HG03469 (cell line): ENCODE data around the gene ALOXE3.

Experiments used
- ATAC-seq: cut with Tn5 transposase; IDR thresholded peaks from one replicate; pipeline ENCODE4 v1.9.1; 2021; ENCODE audit warnings: mild to moderate bottlenecking, moderate library complexity, moderate number of reproducible peaks; ENCODE audit not compliant: unreplicated experiment

ALOXE3 gene

DNA sequence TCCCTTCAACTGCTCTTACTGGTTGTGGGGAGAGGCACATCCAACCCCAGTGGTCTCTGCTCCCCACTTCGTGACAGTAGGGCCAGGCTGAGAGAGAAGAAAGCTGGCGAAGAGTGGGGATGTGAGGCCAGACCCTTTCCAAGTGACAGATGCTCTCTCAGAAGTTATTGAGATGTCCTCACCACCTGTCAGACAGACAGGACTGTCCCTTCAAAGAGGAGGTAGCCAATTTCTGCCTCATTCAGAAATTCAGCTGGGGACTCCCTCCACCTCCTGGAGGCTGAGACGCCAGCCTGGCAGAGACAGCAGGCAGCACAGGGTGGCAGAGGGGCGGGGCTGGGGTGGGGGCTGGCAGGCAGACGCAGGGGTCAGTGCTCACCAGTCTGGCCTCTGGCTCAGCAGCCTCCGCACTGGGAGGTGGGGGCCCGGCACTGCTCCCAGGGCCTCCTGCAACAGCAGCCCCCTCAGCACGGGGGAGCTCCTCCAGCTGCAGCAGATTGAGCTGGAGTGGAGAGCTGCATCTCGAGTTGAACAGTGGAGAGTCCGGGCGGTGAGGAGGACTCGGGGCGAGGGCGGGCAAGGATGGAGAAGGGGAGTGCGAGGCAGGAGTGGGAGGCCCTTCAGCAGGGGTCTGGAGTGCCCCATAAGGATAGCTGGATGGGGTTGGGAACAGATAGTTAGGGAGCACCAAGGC lies 24.7 kb upstream of the ALOXE3 start:
- no peak for ATAC-seq

DNA sequence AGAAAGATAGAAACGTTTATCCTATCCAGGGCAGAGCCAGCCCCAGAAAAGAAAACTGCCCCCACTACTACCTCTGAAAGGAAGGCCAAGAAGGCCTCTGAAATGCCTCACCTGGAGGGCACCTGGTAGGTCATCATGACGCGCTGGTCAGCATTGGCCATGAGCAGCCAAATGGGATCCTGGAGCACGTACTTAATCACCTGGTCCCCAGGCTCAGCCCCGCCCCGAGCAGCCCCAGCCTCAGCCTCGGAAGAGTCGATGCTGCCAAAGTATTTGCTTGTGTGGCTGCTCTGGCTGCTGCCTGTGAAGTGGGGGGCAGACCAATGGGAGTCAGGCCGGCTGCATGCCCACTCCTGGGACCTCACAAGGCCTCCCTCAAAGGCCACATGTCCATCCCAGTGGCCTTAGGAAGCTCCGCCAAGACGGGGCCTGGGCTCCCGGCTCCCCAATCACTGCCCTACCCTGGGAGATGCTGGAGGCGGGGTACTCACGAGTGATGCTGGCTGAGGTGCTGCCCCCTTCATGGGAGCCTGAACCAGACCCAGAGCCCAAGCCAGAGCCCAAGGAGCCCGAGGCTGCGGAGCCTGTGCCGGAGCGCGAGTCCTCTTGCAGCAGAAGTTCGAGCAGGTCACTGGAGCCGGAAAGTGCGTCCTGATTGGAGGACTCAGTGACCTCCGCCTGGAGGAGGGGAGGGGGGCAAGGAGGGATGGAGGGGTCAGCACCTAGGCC lies 24.0 kb upstream of the ALOXE3 start:
- ATAC-seq: no peak

DNA sequence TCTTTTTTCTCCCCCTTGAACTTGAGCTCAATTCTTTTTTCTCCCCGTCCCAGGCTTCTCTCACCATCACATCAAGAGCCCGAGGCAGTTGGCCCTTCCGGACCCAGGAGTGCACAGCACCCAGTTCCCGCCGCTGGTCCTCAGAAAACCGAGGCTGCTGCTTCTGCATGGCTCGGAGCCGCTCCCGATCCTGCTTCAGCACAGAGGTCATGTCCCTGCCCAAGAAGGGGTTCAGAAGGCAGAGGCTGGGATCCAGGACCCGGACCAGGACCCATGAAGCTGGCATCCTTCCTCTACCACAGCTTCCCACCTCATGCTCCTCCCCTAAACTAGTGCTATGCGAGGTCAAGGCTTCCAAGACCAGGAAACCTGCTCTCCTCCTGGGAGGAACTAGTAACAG lies 23.4 kb upstream of the ALOXE3 start:
- no peak for ATAC-seq

DNA sequence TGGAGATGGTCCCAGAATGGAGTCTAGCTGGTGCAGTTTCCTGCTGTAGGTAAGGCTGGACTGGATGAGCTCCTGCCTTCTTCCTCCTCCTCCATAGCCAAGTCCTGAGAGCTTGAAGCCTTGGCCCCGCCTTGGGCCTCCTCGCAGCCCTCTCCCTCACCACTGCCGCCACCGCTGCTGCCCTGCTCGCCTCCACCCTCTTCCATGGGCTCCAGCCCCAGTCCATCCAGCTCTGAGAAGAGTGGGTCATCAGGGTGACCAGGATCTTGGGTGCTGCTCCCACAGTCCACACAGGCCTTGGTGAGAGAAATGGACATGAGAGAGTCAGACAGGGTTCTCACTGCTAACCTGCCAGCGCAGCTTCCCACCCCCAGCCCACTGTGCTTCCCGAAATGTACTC lies 22.7 kb upstream of the ALOXE3 start:
- no peak for ATAC-seq

DNA sequence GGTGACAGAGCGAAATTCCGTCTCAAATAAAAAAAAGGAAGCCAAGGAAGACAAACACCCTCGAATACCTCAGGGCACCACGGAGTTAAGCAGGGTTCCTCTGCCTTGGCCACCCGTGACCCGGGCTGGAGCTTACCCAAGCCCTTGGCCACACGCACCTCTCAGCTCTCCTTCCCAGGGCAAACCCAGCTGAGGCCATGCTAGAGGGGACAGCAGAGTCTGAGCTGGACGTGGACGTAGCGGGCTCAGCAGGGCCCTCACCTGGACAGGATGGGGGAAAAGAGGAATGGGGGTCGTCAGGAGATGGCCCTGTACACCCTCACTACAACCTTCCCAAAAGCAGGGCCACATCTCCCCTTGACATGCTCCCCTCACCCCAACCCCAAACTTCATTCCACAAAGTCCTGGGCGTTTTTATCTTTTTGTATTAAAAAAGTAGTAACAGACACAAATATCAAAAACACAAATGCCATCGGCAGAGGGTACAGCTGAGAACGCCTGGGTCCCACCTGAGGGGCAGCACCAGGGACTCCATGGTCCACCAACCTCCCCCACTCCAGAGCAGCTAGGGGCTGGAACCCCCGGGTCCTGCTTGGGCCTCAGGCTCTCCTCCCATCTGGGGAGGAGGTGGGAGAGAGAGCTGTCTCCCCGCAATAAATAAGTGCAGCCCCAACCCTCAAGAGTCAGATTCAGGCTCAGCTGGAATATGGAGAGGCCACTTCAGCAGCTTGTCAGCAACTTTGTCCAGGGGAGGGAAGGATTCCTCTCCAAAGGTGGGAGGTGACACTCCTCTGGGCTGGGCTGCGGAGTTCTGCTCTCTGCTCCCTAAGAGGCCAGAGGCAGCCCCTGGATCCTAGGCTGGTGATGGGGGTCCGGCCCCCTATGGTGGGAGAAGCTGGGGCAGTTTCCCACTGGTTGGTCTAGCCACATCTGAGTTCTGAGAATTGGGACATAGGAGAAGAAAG lies 22.0 kb upstream of the ALOXE3 start:
- no peak for ATAC-seq

DNA sequence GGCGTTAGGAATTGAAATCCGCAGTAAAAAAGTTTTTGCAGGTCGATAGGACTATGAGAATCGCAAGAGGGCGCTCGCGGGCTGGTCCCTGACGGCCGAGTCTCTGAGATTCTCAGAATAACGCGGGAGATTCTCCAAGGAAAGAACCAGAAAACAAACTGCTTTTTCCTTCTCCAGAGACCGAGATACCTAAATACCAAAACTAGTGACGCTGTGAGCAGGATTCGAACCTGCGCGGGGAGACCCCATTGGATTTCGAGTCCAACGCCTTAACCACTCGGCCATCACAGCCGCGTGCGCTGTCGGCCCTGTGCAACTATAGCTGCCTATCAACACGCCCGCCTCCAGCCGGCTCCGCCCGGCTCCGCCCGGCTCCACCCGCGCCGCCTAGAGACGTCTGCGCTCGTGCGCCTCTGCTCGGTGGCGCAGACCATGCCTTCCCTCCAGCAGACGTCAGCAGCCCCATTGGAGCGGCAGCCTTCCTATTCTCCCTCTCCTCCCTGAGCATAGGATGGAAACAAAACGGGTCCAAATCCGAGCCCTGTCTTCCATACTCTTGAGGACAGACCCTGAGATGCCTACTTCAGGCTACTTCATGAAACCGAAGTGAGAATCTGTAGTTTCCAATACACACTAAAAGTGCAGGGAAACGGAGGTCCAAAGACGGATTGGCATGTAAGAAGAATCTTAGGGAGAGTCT lies 20.5 kb upstream of the ALOXE3 start:
- peak; percentile 46 for ATAC-seq

DNA sequence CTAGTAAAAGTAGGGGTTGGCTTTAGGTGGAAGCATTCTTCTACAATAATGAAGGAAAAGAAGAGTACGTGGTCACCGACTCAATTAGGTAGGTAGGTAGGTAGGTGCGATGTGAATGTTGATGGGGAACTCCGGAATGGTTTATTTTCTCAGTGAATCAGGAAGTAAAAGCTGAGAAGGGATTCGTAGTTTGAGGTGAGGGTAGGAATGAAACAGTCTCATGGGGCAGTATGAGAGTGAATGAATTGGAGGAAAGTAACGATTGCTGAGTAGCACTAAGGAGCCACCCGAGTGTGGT lies 20.0 kb upstream of the ALOXE3 start:
- no peak for ATAC-seq

DNA sequence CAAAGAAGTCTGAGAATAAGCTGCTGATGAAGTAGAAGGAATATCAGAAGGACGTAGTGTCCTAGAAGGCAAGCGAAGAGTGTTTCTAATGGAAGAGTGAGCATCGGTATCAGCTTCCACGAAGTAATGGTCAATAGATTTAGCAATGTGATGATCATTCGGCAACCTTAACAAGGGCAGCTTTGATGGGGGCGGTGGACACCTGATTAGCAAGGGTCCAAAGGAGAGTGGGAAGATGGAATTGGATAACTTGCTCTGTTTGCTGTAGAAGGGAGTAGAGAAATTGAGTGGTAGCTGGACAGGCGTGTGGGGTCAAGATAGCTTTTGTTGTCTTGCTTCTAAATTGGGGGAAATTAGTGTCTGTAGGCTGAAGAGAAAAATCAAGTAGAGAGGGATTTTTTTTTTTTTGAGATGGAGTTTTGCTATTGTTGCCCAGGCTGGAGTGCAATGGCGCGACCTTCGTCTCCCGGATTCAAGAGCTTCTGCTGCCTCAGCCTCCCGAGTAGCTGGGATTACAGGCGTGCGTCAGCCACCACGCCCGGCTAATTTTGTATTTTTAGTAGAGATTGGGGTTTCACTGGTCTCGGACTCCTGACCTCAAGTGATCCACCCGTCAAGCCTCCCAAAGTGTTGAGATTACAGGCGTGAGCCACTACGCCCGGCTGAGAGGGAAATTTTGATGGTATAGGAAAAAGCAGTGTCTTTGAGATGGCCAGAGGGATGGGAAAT lies 19.5 kb upstream of the ALOXE3 start:
- no peak for ATAC-seq

DNA sequence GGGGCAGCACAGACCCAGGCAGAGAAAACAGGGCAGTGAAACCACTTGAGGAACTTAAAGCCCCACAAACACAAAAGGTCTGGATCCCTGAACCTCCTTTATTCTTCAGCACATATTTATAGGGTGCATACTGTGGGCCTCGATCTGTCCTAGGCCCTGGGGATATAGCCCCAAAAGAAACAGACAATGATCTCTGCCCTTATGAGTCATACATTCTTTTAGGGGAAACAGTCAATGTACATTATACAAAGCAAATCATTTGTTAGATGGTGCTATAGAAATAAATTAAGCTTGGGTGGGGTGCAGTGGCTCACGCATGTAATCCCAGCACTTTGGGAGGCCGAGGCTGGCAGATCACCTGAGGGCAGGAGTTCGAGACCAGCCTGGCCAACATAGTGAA lies 15.6 kb upstream of the ALOXE3 start:
- no peak for ATAC-seq

DNA sequence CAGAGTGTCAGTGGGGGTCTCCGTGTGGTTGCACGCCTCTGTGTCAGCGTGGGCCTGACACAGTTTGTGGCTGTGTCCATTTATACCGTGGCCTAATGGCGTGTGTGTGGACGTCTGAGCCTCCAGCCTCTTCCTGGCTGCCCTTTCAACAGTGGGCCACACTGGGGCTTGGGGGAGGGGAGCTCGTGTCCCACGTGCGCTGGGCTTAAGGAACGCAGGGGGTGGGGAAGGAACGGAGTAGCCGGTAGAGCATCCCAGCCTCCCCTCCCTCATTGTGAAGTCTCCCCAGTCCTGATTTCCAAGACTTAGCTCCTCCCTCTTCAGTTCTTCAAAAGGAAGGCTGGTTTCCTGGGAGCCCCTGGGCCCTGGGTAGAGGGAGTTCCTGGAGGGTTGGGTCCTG lies 15.1 kb upstream of the ALOXE3 start:
- no peak for ATAC-seq

DNA sequence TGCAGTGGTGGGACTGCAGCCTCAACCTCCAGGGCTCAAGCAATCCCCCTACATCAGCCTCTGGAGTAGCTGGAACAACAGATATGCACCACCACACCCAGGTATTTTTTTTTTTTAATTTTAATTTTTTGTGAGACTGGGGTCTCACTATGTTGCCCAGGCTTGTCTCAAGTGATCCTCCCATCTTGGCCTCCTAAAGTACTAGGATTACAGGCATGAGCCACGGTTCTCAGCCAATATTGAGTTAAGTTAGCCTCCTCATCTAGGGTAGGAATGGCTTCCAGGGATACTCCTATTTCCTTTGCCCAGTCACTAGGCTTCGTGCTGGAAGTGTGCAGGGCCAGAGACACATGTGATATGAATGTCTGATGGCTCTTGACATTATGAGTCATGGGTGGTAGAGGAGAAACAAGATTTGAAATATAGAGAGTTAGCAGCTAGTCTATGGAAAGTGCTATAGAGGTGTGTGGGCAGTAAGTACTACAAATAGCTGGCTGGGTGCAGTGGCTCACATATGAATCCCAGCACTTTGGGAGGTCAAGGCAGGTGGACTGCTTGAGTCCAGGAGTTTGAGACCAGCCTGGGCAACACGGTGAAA lies 13.6 kb upstream of the ALOXE3 start:
- ATAC-seq: no peak

DNA sequence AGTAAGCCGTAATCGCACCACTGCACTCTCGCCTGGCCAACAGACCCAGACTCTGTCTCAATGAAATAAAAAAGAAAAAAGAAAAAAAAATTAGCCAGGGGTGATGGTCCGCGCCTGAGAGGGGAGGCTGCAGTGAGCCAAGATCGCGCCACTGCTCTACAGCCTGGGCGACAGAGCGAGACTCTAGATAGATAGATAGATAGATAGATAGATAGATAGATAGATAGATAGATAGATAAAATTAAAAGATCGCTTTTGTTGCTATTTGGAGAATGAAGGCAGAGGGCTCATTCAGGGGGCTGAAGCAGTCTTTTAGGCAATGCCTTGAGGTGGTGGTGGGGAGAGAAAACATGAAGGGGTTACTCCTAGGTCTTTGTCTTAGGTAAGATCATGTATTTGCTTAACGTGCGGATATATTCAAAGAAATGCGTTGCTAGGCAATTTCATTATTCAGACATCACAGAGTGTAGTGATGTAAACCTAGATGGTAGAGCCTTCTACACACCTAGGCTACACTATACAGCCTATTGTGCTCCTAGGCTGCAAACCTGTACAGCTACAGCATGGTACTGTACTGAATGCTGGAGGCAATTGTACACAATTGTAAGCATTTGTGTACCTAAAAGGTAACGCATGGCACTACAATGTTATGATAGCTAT lies 9.9 kb upstream of the ALOXE3 start:
- ATAC-seq: no peak

DNA sequence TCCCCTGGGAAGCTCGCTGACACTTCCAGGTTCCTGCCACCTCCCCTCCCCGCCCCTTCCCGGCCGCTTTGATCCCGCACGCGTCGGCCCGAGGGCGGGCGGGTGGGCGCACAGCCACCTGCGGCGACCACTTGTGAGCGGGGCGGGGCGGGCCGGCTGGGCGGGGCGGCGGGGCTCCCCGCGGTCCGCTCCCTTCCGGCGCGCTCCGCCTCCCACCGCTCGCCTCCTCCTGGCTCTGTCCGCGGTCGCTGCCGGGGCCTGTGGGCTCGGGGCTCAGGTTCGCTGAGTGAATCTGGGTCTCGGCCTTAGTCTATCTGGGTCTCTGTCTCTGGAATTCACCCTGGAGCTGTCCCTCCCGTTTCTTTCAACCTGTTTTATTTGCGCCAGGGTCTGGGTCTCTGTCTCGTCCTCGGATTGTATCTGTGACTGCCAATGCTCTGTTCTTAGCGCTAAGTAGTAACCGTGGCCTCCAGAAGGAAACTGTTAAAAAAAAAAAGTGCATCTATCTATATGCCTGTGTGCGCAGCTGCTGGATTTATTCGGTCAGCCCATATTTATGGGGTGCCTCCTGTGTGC lies 8.3 kb upstream of the ALOXE3 start:
- no peak for ATAC-seq

DNA sequence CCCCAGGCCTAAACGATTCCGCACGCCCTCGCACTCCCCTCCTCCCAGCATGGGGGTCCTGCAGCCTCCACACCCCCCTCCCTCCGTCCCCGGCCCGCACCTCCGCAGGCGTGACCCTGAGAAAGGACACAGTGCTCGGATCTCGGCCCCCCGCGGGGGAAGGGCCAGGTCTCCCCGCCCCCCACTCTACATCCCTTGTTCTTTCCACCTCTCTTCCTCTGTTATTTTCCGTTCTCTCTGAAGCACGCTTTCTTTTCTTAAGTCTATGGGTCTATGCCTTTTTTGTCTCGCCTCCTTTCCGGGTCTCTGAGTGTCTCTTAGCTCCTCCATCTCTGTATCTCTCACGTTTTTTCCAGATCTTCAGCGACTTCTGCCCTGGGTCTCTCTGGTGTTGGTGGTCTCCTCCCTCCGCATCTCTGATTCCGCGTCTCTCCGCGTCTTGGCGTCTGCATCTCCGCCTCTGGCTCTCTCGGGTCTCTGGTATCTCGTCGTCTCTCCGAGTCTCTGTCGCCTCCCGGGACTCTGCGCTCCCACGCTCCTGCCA lies 7.7 kb upstream of the ALOXE3 start:
- ATAC-seq: no peak

DNA sequence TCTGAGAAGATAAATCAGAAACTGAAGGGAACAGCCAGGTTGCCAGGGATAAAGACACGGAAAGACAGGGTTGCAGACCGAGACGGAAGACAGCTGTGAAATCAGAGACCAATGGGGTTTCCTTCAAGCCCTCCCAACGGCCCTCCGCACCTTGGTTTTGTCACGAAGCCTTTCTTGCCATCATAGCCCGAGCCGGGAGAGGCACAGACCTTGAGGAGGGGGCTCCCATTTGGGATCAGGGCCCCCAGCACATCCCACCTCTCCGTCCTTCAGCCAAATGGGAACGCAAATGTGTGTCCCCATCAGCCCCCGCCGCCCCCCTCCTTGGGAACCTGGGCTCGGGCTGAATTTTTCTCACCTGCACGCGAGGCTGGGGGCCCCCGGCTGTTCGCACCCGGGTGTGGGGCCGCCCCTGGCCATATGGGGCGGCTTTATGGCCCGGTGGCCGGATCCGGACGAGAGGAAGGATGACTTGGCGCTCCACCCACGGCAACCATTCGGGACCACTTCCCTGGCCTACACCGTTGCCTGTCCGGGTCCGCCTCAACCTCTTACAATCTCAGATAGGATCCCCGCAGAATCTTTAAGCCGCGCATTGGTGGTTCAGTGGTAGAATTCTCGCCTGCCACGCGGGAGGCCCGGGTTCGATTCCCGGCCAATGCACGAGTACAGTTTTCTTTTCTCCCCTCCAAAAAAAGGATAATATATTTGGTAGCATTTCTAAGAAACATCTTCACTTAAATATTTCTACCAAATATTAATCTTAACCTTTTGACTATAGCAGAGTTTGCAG lies 7.0 kb upstream of the ALOXE3 start:
- ATAC-seq: no peak

DNA sequence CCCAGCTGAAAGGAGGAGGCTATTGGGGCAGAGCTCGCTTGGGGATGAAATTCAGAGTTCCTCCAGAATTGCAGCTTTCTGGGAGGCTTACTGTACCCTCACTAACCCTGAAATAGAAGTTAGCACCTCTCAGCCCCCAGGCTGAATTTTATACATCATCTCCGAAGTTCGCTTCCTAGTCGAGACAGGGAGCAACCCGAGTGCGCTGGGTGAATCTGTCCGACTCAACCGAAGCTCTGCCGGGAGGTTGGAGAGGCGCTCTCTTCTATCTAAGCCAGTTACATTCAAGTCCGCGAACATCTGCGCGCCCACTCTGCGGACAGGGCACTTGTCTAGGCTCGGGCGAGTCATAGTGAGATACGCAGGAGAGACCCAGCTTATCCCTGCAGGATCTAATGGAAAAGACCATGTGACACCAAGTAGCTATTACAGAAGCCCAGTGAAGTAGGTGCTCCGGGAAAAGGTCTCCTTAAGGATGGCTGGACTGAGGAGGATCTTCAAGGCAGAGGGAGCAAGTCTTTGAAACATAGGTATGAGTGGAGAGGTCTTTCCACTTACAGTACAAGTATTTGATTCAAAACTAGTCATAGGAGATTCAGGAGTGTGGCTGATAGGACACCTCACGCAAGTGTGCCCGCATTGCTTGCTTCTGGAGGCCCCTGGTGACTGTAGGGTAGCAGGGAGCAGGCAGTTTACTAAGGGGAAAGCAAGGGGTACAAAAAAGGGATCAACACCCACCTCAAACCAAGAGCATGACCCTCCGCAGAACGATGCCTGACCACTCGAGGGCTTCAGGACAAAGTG lies 6.2 kb upstream of the ALOXE3 start:
- no peak for ATAC-seq

DNA sequence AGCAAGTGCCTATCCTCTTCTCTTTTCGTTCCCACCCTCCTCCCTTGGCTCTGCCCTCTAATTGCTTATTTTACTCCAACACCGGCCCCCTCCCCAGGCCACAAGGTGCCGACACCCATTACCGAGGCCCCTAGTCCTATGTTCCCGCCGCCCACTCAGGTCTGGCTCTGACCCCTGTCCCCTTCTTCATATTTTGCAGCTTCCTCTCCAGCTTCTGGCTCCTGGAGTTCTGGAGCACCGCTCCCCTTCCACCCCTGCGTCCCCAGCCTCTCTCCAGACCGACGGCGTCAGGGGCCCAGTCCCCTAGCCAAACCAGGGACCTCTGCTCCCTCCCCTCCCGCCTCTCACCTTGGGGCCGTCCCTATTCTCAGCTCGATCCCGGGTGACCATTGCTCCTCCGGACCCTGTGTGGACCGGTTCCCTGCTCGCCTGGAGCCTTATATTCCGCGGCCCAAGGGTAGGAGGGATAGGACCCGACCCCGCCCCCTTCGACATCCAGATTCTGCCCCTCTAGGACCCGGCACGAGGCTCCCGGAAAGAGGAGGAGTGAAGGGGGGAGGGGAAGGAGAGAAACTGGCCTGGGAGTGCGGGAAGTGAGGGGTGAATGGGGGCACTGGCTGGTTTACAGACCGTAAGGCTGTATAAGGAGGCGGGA lies 5.5 kb upstream of the ALOXE3 start, which contains the start of gene HES7:
Gene HES7 (minus strand): TSS at position 412 of the 655 bp plus-strand sequence. CDS start 22 bp downstream, at position 390.
- no peak for ATAC-seq
